ENCODE data around the gene ZNF674.
"Not testable (repeated sequence)": the region's sequence is repeated elsewhere in the genome, so short reads cannot be mapped to it uniquely, and the experiment has no call there.

ZNF674 gene

GRCh38 chrX:46463682-46464081, 81.5 kb downstream of the ZNF674 start:
- no peak for DNase-seq (ENCODE audit: low read depth)

GRCh38 chrX:46461660-46462191, 83.5 kb downstream of the ZNF674 start:
- no peak for DNase-seq (ENCODE audit: low read depth)

- not testable (repeated sequence) for DNase-seq (ENCODE audit: low read depth)
Measured at GRCh38 chrX:46460801-46461659, 84.2 kb downstream of the ZNF674 start.

- no peak for DNase-seq (ENCODE audit: low read depth)
Measured at GRCh38 chrX:46459603-46460002, 85.6 kb downstream of the ZNF674 start.

- no peak for DNase-seq (ENCODE audit: low read depth)
Measured at GRCh38 chrX:46456125-46456922, 88.9 kb downstream of the ZNF674 start.
